H1 (cell line): Measurements from ENCODE around the gene PPP1R12A. TPM values are rescaled to one million over a fixed set of nuclear protein-coding genes. Genes with fewer than 3 reads are reported as not detected.

ENCODE experiments used
- CTCF ChIA-PET: fragments of 300-600 bp; sonication (Branson Sonifier 250); formaldehyde crosslinking; loops from one replicate; lab custom pipeline; 2021; ENCODE audit not compliant: partially characterized antibody; lab: Charles Lee
- POLR2A ChIA-PET: fragments of 300-600 bp; sonication (Branson Sonifier 250); formaldehyde crosslinking; loops from one replicate; lab custom pipeline; 2021; ENCODE audit warnings: inconsistent platforms; ENCODE audit not compliant: partially characterized antibody; lab: Charles Lee
- DNase-seq, 2 experiments: peaks; one replicate each; pipeline versions ENCODE4 v3.0.0 to v3.0.0-alpha.2; 2010 to 2022; ENCODE audit warnings: low spot score in 2 of 2, low read depth in 1 of 2, mixed read lengths in 1 of 2
- FAIRE-seq: peaks from 2 replicates; lab custom pipeline; 2011; peaks lifted over from hg19 to GRCh38; lab: Jason Lieb, UNC
- H2AFZ ChIP-seq: 2 replicates; pipeline ENCODE4 v1.8.1; 2012; ENCODE audit warnings: low read length, inconsistent platforms
- H2AK5ac ChIP-seq: 2 replicates; pipeline ENCODE4 v1.6.1; 2013; ENCODE audit warnings: low read depth, low read length
- H2BK120ac ChIP-seq: replicated peaks from 2 replicates; pipeline ENCODE3; 2013; ENCODE audit warnings: low read depth, low read length, inconsistent platforms
- H2BK12ac ChIP-seq: 2 replicates; pipeline ENCODE4 v1.6.1; 2013; ENCODE audit warnings: low read depth, low read length
- H2BK15ac ChIP-seq: 2 replicates; pipeline ENCODE4 v1.6.1; 2013; ENCODE audit warnings: low read length
- H2BK20ac ChIP-seq: 2 replicates; pipeline ENCODE4 v1.6.1; 2013; ENCODE audit warnings: low read length
- H2BK5ac ChIP-seq: 2 replicates; pipeline ENCODE4 v1.6.1; 2013; ENCODE audit warnings: low read depth, low read length
- H3K14ac ChIP-seq: 2 replicates; pipeline ENCODE4 v1.6.1; 2013; ENCODE audit warnings: inconsistent platforms; ENCODE audit not compliant: insufficient read length
- H3K18ac ChIP-seq: 2 replicates; pipeline ENCODE4 v1.6.1; 2013; ENCODE audit warnings: low read length; ENCODE audit errors: extremely low read depth
- H3K23ac ChIP-seq: 2 replicates; pipeline ENCODE4 v1.6.1; 2013; ENCODE audit warnings: inconsistent platforms; ENCODE audit not compliant: insufficient read length
- H3K23me2 ChIP-seq: 2 replicates; pipeline ENCODE4 v1.6.1; 2013; ENCODE audit warnings: low read depth, low read length
- H3K27ac ChIP-seq: 2 replicates; pipeline ENCODE4 v1.6.1; 2011; ENCODE audit warnings: low read depth, low read length, inconsistent platforms
- H3K27me3 ChIP-seq, 4 experiments: replicated peaks in 1 of 4; 1 replicate in 1 of 4; 2 replicates in 3 of 4; pipeline versions ENCODE4 v1.6.1 to v1.8.1; 2011 to 2013; ENCODE audit warnings: low read length in 3 of 4, mild to moderate bottlenecking in 3 of 4, inconsistent platforms in 2 of 4, mixed read lengths in 2 of 4, moderate library complexity in 1 of 4; ENCODE audit not compliant: control insufficient read depth in 3 of 4, insufficient read depth in 3 of 4; ENCODE audit errors: extremely low read depth in 1 of 4
- H3K36me3 ChIP-seq, 4 experiments: 2 replicates each; pipeline versions ENCODE4 v1.6.1 to v1.8.1; 2011 to 2013; ENCODE audit warnings: mild to moderate bottlenecking in 4 of 4, low read length in 3 of 4, moderate library complexity in 2 of 4, control low read depth in 1 of 4, inconsistent platforms in 1 of 4; ENCODE audit not compliant: insufficient read depth in 4 of 4, control insufficient read depth in 2 of 4
- H3K4ac ChIP-seq: replicated peaks from 2 replicates; pipeline ENCODE3; 2013; ENCODE audit warnings: low read length, low read depth, mixed read lengths, inconsistent platforms; ENCODE audit not compliant: insufficient read length
- H3K4me1 ChIP-seq, 4 experiments: replicated peaks in 1 of 4; 1 replicate in 1 of 4; 2 replicates in 3 of 4; pipeline versions ENCODE4 v1.6.1 to v1.8.1; 2011 to 2013; ENCODE audit warnings: low read length in 3 of 4, inconsistent platforms in 2 of 4, mixed read lengths in 1 of 4; ENCODE audit not compliant: insufficient read depth in 4 of 4, control insufficient read depth in 3 of 4
- H3K4me2 ChIP-seq, 2 experiments: 2 replicates each; pipeline versions ENCODE4 v1.6.1 to v1.8.1; 2011 to 2013; ENCODE audit warnings: low read depth in 2 of 2, low read length in 2 of 2, control low read depth in 1 of 2, inconsistent platforms in 1 of 2, mild to moderate bottlenecking in 1 of 2; ENCODE audit not compliant: insufficient read depth in 1 of 2
- H3K4me3 ChIP-seq, 4 experiments: fragments of 200-600, 300-600 bp in 1 of 4; sonication (generic), shearing (Covaris generic), sonication (Bioruptor Twin) in 1 of 4; 2 replicates each; pipeline versions ENCODE4 v1.5.1 to v1.8.1; 2011 to 2016; ENCODE audit warnings: low read length in 4 of 4, low read depth in 3 of 4, control low read depth in 2 of 4, inconsistent platforms in 2 of 4, mild to moderate bottlenecking in 2 of 4, mixed read lengths in 1 of 4, moderate library complexity in 1 of 4; ENCODE audit not compliant: insufficient read depth in 2 of 4; ENCODE audit errors: extremely low read depth in 1 of 4
- H3K56ac ChIP-seq: replicated peaks from 2 replicates; pipeline ENCODE3; 2013; ENCODE audit warnings: low read depth, mild to moderate bottlenecking, mixed read lengths, low read length, inconsistent platforms; ENCODE audit not compliant: insufficient read length
- H3K79me1 ChIP-seq: 2 replicates; pipeline ENCODE4 v1.6.1; 2013; ENCODE audit warnings: low read depth, low read length, control low read depth
- H3K79me2 ChIP-seq, 2 experiments: 2 replicates each; pipeline versions ENCODE4 v1.6.1 to v1.8.1; 2012 to 2013; ENCODE audit warnings: low read length in 2 of 2, mild to moderate bottlenecking in 2 of 2, inconsistent platforms in 1 of 2; ENCODE audit not compliant: insufficient read depth in 2 of 2, control insufficient read depth in 1 of 2
- H3K9ac ChIP-seq, 4 experiments: replicated peaks in 1 of 4; 1 replicate in 1 of 4; 2 replicates in 3 of 4; pipeline versions ENCODE4 v1.6.1 to v1.8.1; 2011 to 2013; ENCODE audit warnings: low read depth in 3 of 4, low read length in 3 of 4, control low read depth in 2 of 4, mild to moderate bottlenecking in 2 of 4, moderate library complexity in 2 of 4, inconsistent platforms in 1 of 4; ENCODE audit errors: extremely low read depth in 1 of 4
- H3K9me3 ChIP-seq, 2 experiments: 2 replicates each; pipeline versions ENCODE4 v1.6.1 to v1.8.1; 2012 to 2013; ENCODE audit warnings: mild to moderate bottlenecking in 2 of 2, moderate library complexity in 2 of 2, control low read depth in 1 of 2, inconsistent platforms in 1 of 2, low read depth in 1 of 2, low read length in 1 of 2, mixed read lengths in 1 of 2; ENCODE audit not compliant: insufficient read depth in 2 of 2
- H4K20me1 ChIP-seq, 2 experiments: replicated peaks in 1 of 2; 2 replicates each; pipeline versions ENCODE3 to v1.8.1; 2011 to 2013; ENCODE audit warnings: inconsistent platforms in 2 of 2, low read length in 2 of 2, mild to moderate bottlenecking in 1 of 2; ENCODE audit not compliant: insufficient read depth in 2 of 2, control insufficient read depth in 1 of 2
- H4K5ac ChIP-seq: 2 replicates; pipeline ENCODE4 v1.6.1; 2013; ENCODE audit warnings: low read length, low read depth, mixed read lengths, inconsistent platforms; ENCODE audit not compliant: insufficient read length
- H4K8ac ChIP-seq: 2 replicates; pipeline ENCODE4 v1.8.0; 2013; ENCODE audit warnings: mild to moderate bottlenecking, moderate library complexity, low read length, inconsistent platforms; ENCODE audit not compliant: insufficient read depth; ENCODE audit errors: extremely low read depth
- H4K91ac ChIP-seq: replicated peaks from 2 replicates; pipeline ENCODE3; 2013; ENCODE audit warnings: low read length, mixed read lengths, inconsistent platforms; ENCODE audit not compliant: insufficient read length
- CREB1 ChIP-seq: IDR thresholded peaks from 2 replicates; pipeline ENCODE4 v1.6.1; 2012; ENCODE audit warnings: inconsistent platforms
- CTCF ChIP-seq, 3 experiments: IDR thresholded peaks; 1 replicate in 2 of 3; 2 replicates in 1 of 3; pipeline versions ENCODE4 v1.5.1 to v1.6.1; 2011; ENCODE audit warnings: low read length in 3 of 3, mild to moderate bottlenecking in 3 of 3, inconsistent platforms in 2 of 3, low read depth in 1 of 3, moderate library complexity in 1 of 3; ENCODE audit not compliant: insufficient read depth in 1 of 3; ENCODE audit errors: control extremely low read depth in 1 of 3
- EZH2 ChIP-seq: fragments of 200-600 bp; sonication (generic); IDR thresholded peaks from 2 replicates; pipeline ENCODE4 v1.7.1; 2012; ENCODE audit warnings: low read depth, mild to moderate bottlenecking, moderate library complexity, low read length, inconsistent platforms; ENCODE audit not compliant: severe bottlenecking
- MAFK ChIP-seq: IDR thresholded peaks from 2 replicates; pipeline ENCODE4 v1.6.1; 2012; ENCODE audit warnings: low read depth, mild to moderate bottlenecking, improper control_type of control experiment, low read length
- RNF2 ChIP-seq: fragments of 200-900, 300-1000 bp; sonication (generic); IDR thresholded peaks from 2 replicates; pipeline ENCODE4 v1.7.1; 2016; ENCODE audit warnings: borderline replicate concordance, low read depth, mild to moderate bottlenecking, antibody characterized with exemption, low read length; ENCODE audit not compliant: poor library complexity, severe bottlenecking; ENCODE audit errors: missing control alignments
- TCF12 ChIP-seq: IDR thresholded peaks from 2 replicates; pipeline ENCODE4 v1.6.1; 2011; ENCODE audit warnings: low read depth, mild to moderate bottlenecking, low read length
- TEAD4 ChIP-seq: IDR thresholded peaks from 2 replicates; pipeline ENCODE4 v1.6.1; 2012; ENCODE audit warnings: low read depth, low read length, inconsistent platforms, mixed read lengths
- whole genome bisulfite sequencing, 2 experiments: shearing (Covaris generic) in 1 of 2; methylation state at CpG; one replicate each; pipeline versions ENCODE4 v1.1.6 to v1.1.7; 2013 to 2015; ENCODE audit warnings: low lambda C conversion rate in 2 of 2, mixed read lengths in 2 of 2, inconsistent platforms in 1 of 2, low coverage in 1 of 2, missing lambda C conversion rate in 1 of 2; ENCODE audit not compliant: insufficient replicate concordance in 2 of 2, insufficient coverage in 1 of 2, insufficient read length in 1 of 2; ENCODE audit errors: extremely low coverage in 1 of 2, missing lambda C conversion rate in 1 of 2; 5-methylcytosine and 5-hydroxymethylcytosine counted together
- polyA plus RNA-seq, 7 experiments: library from polyadenylated mRNA; depleted of rRNA in 3 of 7; stranded (reverse) in 5 of 7; unstranded in 2 of 7; fragments of >200 nt in 5 of 7; fragments of 200-250 nt in 2 of 7; gene quantifications; 1 replicate in 5 of 7; 2 replicates in 1 of 7; 4 replicates in 1 of 7; pipeline versions ENCODE4 v1.2.1 to v1.2.3, GENCODE V29; 2011 to 2013; ENCODE audit warnings: missing spikeins in 2 of 7, mixed read lengths in 2 of 7
- total RNA-seq: library from RNA; stranded (reverse); fragmentation: NEBNext Ultra II Directional; extraction: Animal tissue kit (Norgen Biotek cat#: 25700); gene quantifications from 2 replicates; pipeline ENCODE4 v1.2.1, GENCODE V29; 2021

Gene PPP1R12A
- total and polyA plus RNA-seq, 2 of the 8 experiments (the other 6 are each of a cell fraction or from before 2014, with no cell fraction given): 14.7 to 81.5 TPM

GRCh38 chr12:79765157-79765556, 169.7 kb downstream of the PPP1R12A start:
- Histone ChIP-seq H3K18ac (no peak overlapping the region), H4K91ac (no peak overlapping the region), H3K4me1 (no peaks in the 10 kb centered on the region), H3K56ac (no peak overlapping the region), H3K79me2 (no peaks in the 10 kb centered on the region), H4K5ac (no peak overlapping the region), H2AFZ (no peak overlapping the region), H4K20me1 (no peaks in the 10 kb centered on the region), H4K8ac (no peak overlapping the region), H3K27ac (no peak overlapping the region), H2BK15ac (no peak overlapping the region), H3K9ac (no peak overlapping the region), H2BK5ac (no peak overlapping the region), H3K4me2 (no peak overlapping the region), H3K27me3 (no peaks in the 10 kb centered on the region), H3K36me3 (no peaks in the 10 kb centered on the region), H2BK20ac (no peak overlapping the region), H2BK12ac (no peak overlapping the region), H3K79me1 (no peaks in the 10 kb centered on the region), H2BK120ac (no peak overlapping the region), H3K14ac (no peak overlapping the region), H3K23ac (no peak overlapping the region), H2AK5ac (no peak overlapping the region), H3K9me3 (no peaks in the 10 kb centered on the region), H3K4ac (no peak overlapping the region), H3K4me3 (no peak overlapping the region), H3K23me2 (no peaks in the 10 kb centered on the region; the same call in 1 of the 2 replicates)
- ChIA-PET POLR2A (no interaction called here), CTCF (interaction anchor here (1.9 kb wide), 1 partner anchor 11 kb away, joined by 5 read pairs; no protein-coding TSS in a partner anchor)
- FAIRE-seq (no peak), DNase-seq (no peak)
- no peak for TF ChIP-seq TEAD4
- no peak for TF ChIP-seq MAFK
- TF ChIP-seq TCF12: no peak
- TF ChIP-seq CTCF (IDR thresholded peaks at IDR 0.05; ENCODE audit: control extremely low read depth in 1 of 3, insufficient read depth in 1 of 3, low read depth in 1 of 3, low read length in 3 of 3): no peak
- TF ChIP-seq CREB1: no peak
- TF ChIP-seq EZH2: no peak
- no peak for TF ChIP-seq RNF2
- WGBS, 2 experiments: 93% methylated on average over 1 of the region's 1 CpG; no CpG with 5 or more reads in 1 of the 2 experiments
